ENCODE data around the gene MCRIP2.
"Not testable (repeated sequence)": the region's sequence is repeated elsewhere in the genome, so short reads cannot be mapped to it uniquely, and the experiment has no call there.

The MCRIP2 gene

DNA sequence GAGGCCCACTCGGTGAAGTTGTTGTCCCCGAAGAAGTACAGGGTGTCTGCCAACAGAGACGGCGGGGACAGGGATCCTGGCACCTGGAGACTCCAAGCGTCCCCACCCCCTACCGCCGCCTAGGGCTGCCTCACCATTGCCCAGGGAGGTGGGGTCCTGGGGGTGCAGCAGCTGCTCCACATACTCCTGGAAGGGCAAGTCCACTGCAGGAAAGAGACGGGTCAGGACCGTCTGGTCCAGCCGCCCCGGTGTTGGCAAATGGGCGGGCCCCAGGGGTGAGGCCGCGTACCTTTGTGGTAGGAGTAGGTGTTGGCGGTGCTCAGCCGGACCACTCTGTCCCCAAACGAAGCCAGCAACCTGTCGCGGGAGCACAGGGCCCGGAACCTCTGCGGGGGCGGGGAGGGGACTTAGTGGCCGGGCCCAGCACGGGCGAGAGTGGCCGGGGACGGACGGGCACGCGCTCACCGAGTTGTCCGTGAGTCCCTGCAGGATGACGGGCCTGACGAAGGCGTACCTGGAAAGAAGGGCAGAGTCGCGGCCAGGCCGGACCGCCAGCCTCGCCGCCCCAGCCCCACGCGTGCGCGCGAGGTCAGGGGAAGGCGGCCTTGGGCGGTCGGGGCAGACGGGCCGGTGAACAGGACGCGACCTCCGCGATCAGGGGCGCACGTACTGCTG is 41.9 kb downstream of the MCRIP2 start:
- DNase-seq, result no peak

DNA sequence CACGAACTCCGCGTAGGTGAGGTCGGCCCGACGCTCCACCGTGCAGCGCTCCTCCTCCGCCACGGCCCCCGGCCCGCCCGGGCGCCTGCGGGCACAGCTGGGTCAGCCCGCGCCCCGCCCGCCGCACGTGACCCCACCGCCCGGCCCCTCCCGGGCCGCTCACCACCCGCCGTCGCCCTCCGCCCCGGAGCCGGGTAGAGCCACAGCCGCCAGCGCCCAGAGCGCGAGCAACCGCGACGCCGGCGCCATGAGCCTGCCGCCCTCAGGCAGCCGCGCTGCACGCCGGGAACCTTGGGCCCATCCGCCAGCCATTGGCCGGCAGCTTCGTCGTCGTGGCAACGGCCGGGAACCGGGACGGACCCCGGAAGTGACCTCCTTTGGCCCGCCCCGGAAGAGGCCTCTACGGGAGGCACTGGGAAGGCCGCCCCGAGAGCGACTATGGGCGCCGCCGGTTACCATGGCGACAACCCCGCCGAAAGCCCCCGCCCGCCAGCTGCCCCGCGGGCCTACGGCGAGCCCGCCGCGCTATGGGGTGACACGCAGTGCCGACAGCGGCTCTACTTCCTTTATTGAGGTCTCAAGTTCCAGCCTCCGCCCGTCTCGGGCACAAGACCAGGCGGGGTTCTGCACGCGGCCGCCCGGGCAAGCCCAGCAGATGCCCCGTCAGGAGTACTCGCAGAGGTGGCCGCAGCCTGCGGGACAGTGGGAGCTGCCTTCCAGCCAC is 42.6 kb downstream of the MCRIP2 start, which contains the start of gene JMJD8:
Gene JMJD8 (minus strand): TSS at position 264 of the 724 bp plus-strand sequence. CDS start 15 bp downstream, at position 249.
- peak; percentile 94 for DNase-seq

DNA sequence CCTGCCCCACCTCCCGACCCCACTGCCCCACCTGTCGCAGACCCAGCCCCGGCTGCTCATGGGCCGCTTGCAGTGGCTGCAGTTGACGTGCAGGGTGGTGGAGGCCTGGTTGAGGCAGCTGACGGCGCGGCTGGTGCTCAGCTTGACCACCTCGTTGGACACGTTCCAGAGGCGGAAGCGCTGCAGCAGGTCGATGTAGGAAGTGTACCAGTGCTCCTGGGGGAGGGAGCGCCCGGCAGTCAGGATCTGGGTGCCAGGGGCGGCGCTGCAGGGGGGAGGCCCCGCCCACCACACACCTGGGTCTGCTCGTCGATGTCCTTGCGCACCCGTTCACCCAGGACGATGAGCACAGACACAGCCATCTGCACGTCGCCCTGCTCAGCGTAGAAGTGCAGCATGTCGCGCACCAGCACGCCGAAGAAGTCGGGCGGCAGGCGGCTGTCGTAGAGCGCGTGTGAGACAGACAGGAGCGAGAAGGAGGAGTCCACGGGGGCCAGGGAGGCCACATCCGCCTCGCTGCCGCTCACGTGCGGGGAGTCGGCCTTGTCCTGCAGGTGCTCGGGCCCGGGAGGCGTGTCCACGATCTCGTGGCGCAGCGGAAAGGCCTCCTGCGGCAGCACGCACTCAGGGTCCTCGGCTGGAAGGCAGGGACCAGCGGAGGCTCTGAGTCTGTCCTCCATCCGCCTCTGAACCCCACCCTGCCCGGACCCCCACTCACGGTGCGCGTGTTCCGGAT is 43.5 kb downstream of the MCRIP2 start:
- DNase-seq, result no peak

DNA sequence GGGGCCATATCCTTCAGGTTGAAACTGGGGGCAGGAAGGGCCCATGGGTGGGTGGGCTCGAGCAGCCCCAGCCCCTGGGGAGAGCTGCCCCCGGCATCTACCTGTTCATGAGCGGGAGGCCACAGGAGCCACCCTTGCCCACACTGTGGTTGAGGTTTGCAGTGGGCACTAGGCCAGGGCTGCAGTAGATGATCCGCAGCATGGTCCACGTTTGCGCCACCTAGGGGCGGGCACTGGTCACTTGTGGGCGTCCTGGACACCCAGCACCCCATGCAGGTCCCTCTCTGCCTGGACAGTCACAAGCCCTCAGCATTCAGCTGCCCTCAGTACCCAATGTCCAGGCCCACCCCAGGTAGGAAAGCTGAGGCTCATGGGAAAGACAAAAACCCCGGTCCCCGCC is 44.3 kb downstream of the MCRIP2 start:
- peak; percentile 22 for DNase-seq

DNA sequence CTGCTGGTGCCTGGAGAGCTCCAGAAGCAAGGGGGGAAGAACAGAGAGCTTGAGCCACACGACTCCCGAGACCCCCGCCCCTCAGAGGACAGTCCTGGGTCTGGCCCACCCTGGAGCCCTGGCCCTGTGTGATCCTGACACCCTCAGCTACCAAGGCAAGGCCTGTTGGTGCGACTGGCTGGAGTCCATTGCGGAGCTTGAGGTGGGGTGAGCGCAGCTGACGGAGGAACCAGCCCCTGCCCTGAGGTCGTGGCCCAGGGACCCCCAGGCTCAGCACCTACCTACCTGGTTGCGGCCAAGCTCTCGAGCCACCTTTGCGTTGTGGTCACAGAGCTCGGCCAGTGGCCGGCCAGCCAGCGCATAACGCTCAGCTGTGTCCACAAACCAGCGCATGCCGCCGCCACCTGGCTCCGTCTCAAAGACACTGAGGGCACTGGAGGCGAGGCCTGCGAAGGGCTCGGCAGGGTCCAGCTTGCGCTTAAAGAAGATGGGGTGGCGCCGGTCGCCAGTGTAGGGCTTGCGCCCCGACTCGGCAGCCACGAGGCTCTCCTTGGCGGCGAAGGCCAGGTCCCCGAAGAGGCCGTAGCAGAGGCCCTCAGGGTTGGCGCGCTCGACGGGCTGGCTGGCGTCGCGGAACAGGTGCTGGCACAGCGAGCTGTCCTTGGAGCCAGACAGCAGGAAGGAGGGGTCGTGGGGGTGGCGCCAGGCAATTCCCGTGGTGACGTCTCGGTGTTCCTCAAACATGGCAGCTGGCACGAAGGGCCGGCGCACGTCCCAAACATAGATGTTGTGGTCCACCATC is 45.0 kb downstream of the MCRIP2 start:
- no peak for DNase-seq

DNA sequence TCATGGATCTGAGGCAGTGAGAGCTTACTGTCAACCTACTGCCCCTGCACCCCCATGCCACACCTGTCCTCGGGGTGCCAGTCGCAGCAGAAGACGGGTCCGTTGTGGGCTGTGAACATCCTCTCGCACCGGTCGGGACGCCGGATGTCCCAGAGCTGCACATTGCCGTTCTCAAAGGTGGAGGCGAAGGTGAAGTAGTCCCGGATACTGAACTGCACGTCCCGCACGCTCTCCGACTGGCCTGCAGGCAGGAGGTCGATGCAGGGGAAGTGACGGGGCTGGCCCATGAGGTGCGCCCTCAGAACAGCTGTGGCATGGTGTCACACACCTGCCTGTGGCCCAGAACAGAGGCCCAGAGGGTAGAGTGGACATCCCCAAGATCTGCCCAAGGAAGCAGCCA is 45.9 kb downstream of the MCRIP2 start:
- DNase-seq, result no peak

DNA sequence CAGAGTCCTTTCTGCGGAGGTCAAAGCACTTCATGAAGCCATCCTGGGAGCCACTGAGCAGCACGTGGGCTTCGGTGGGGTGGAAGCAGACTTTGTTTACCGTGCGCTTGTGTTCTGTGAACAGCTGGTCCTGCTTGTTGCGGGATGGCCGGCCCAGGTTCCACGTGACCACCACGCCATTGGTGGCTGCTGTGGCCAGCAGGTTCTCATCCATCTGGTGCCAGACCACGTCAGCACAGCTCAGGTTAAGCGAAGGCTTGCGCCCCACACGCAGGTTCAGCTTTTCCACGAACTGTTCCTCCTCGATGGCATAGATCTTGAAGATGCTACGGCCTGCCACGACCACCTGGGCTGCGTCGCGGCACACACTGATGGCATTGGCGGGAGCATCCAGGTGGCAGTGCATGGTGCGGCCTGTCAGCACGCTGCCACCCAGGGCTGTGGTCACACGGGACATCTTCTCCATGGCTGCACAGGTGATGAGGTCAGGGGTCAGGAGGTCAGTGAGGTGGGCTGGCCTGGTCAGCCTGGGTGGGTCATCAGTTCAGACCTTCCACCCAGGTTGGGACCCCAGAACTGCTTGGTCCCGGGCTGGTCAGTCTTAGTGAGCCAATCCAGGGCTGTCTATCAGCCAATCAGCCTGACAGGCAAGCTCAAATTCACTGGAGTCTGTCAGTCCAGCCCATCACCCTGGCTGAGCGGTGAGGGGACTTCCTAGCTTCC is 47.7 kb downstream of the MCRIP2 start:
- DNase-seq, result no peak

DNA sequence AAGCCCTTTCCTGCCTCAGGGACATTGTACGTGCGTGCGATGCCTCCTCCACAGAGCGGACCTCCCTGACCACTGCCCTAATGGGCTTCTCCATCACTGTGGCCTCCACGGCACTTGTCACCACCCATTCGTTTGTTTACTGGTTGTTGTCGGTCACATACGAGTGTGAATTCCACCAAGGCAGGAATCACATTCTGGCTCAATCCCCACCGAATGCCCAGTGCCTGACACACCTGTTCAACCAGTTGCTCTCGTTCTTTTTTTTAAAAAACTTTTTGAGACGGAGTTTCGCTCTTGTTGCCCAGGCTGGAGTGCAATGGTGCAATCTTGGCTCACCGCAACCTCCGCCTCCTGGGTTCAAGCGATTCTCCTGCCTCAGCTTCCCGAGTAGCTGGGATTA is 49.6 kb downstream of the MCRIP2 start:
- DNase-seq, result not testable (repeated sequence)

DNA sequence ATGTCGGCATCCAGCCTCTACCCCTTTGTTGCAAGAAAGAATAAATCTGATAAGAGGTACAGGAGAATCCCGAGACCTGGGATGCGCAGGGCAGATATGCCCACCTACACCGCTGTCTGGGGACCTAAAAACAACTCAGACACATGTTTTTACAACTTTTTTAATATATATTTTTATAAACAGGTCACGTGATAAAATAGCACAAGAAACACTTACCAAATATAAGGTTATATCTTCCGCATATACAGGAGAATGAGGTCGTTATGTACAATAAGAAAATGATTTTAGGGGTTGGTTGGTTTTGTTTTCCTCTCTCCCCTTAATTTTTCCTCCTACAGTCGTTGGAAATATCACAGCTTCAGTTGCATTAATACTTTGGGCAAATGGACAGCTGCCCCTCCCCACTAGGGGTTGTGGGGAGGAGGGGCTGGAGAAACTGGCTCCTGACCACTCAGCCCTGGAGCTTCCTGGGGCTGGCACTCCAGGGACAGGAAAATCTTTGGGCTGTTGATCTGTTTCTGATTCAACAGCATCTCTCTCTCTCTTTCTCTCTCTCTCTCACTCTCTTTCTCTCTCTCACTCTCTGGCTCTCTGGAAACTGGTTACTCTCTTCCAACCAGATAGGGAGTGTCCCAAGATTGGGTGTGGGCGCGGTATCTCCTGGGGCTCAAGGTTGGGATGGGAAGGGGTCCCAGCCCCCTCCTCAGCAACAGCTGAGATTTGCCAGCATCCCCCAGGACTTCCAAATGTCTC is 50.9 kb downstream of the MCRIP2 start:
- no peak for DNase-seq

DNA sequence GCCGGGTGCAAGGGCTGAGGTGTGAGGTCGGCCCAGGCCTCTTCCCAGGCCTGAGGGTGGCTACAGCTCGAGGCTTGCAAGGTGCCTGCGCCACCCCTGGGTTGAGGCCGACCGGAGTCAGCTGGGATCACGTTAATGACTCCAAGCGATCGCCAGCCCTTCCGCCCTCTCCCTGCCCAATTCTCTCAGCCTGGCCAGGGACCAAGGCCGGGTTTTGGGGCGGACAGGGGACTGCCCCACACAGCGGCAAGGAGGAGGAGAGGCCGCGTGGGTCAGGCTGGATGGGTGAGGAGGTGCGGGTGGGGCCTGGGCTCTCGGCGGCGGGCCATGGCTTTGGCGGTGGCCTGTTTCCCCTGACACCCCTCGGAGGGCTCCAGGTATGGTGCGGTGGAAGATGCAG is 51.7 kb downstream of the MCRIP2 start:
- no peak for DNase-seq

DNA sequence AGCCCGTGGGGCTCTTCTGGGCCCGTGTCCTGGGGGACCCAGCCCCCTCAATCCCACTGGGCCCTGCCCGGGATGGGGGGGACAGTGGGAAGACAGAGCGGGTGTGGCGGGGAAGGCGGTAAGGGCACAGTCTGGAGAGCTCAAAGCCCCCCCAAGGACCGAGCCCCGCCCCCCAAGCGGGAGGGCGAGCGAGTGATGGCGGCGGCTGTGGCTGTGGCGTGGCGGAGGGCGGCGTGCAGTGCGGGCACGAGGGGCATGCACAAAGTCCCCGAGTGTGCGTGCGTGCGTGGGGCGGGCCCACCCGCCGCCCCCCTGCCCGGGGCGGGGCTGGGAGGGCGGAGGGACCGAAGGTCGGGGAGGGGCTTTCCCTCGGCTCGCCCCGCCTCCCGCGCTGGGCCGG is 52.1 kb downstream of the MCRIP2 start:
- DNase-seq, result no peak

DNA sequence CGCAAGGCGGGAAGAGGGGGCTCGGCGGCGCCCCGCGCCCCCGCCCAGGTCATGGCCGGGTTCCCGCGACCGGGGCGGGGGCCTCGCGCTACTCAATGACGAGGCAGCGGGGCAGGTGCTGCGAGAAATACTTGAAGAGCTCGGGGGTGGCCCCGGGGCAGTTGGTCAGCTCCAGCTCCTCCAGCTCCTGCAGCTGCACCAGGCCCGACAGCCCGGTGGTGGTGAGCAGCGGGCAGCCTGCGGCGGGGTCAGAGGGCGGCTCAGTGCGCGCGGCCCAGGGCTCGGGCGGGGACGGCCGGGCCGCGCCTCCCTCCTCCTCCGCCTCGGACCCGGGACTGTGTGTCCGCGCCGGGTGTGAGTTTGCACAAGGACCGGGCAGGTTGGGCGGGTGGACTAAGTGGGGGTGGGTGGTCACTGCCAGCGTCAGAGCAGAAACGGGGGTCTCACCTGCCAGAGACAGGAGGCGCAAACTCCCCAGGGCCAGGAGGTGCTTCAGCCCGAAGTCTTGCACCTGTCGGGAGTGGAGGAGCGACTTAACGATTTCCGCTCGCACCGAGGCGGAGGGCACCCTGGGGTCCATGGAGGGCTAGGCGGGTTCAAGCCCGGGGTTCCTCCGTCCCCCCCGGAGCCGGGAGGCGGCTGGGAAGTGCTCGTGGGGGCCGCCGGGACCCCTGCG is 52.7 kb downstream of the MCRIP2 start:
- no peak for DNase-seq

DNA sequence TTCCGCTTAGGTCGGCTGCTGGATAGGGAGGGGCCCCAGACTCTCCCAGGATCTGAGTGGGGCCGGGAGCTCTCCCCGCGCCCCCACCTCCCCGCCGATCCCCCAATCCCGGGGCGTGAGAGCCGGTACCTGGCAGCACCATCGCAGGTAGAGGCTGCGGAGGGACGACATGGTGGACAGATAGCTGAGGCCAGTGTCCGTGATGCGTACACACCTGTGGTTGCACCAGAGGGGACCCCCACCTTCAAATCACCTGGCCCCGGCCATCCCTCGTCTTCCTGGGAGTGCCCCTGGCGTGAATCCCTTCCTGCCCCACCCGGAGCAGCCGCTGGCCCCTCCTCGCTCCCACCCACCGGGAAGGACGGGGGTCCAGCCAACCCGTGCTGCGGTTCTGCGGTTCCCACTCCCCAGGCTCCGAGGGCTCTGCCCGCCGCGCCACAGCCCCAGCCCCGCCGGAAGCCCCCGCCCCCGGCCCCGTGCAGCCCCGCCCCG is 53.3 kb downstream of the MCRIP2 start:
- DNase-seq, result no peak

DNA sequence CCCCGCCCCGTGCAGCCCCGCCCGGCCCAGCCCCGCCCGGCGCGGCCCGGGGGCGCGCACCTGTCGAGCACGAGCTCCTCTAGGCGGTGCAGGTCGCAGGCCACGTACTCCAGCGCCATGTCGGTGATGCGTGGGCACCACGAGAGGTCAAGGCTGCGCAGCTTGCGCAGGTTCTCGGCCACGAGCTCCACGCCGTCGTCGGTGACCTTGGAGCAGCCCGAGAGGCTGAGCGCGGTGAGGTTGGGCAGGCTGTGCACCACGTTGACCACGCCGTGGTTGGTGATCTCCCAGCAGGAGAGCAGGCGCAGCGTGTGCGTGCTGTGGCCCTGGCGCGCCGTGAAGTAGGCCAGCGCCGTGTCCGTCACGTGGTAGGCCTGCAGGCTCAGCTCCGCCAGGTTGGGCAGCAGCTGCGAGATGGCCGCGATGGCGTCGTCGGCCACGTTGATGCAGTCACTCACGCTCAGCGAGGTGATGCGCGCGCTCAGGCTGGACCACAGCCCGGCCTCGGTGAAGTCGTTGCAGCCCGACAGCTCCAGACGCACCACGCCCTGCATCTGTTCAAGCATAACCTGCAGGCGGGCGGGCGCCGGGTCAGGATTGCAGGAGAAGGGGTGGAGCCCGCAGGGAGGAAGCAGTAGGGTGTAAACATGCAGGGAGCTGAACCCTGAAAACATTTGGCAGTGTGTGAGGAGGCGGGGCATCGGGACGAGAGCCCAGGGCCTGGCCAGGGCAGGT is 53.9 kb downstream of the MCRIP2 start:
- no peak for DNase-seq

Data from fibroblast of skin of right quadriceps (primary cell).